Cardiac fibroblast (primary cell): ENCODE measurements around the gene RPL10.
"Not testable (repeated sequence)": the region's sequence is repeated elsewhere in the genome, so short reads cannot be mapped to it uniquely, and the experiment has no call there.

Experiments
- DNase-seq, 2 donors: peaks; one replicate each; pipeline versions ENCODE4 v3.0.0 to v3.0.0-alpha.2; 2010; ENCODE audit warnings: low read depth in 2 of 2
- H3K4me3 ChIP-seq, 2 donors: replicated peaks in 1 of 2; 1 replicate in 1 of 2; 2 replicates in 1 of 2; pipeline ENCODE4 v1.5.1; 2011; ENCODE audit warnings: low read depth in 2 of 2, low read length in 2 of 2, mild to moderate bottlenecking in 2 of 2, moderate library complexity in 1 of 2
- CTCF ChIP-seq: IDR thresholded peaks from one replicate; pipeline ENCODE4 v1.5.1; 2011; ENCODE audit warnings: low read depth, mild to moderate bottlenecking, low read length, inconsistent platforms

Gene RPL10

GRCh38 chrX:154381271-154381670, 16.9 kb upstream of the RPL10 start:
- no peak for TF ChIP-seq CTCF
- H3K4me3 ChIP-seq: no peak overlapping the region
- no peak for DNase-seq

- no peak for TF ChIP-seq CTCF
- H3K4me3 ChIP-seq: no peak overlapping the region
- DNase-seq: no peak
Observed at GRCh38 chrX:154382483-154383069, 15.6 kb upstream of the RPL10 start.

- no peak overlapping the region for H3K4me3 ChIP-seq
- TF ChIP-seq CTCF: no peak
- peak in 1 of 2 donors; percentile 33 for DNase-seq
Observed at GRCh38 chrX:154383359-154384283, 14.6 kb upstream of the RPL10 start.

GRCh38 chrX:154384284-154384892, 13.8 kb upstream of the RPL10 start:
- no peak overlapping the region for H3K4me3 ChIP-seq
- peak in 1 of 2 donors; percentile 43 for DNase-seq

GRCh38 chrX:154388094-154388493, 10.1 kb upstream of the RPL10 start:
- not testable (repeated sequence) for H3K4me3 ChIP-seq, DNase-seq

More at GRCh38 chrX:154384284-154384892, 13.8 kb upstream of the RPL10 start:
- peak; percentile 42 for TF ChIP-seq CTCF

GRCh38 chrX:154388649-154389048, 9.5 kb upstream of the RPL10 start:
- H3K4me3 ChIP-seq, DNase-seq: not testable (repeated sequence)

- peak overlapping the region in 1 of 2 donors; percentile 30 for H3K4me3 ChIP-seq
- DNase-seq: not testable (repeated sequence)
Observed at GRCh38 chrX:154389812-154390747, 8.1 kb upstream of the RPL10 start.

- DNase-seq, H3K4me3 ChIP-seq: not testable (repeated sequence)
Observed at GRCh38 chrX:154396363-154396762, 1.8 kb upstream of the RPL10 start.
